CD14-positive monocyte (primary cell): ENCODE measurements around the gene SDC4. TPM values are rescaled to one million over a fixed set of nuclear protein-coding genes. Genes with fewer than 3 reads are reported as not detected.
A peak's percentile ranks its signal among the peaks of the same experiment; 100 is the strongest.

Experiments
- DNase-seq, 3 donors: peaks; one replicate each; pipeline ENCODE4 v3.0.0-alpha.2; 2011 to 2022
- H2AFZ ChIP-seq: 2 replicates; pipeline ENCODE4 v1.6.0; 2012; ENCODE audit warnings: mild to moderate bottlenecking, low read depth, low read length, inconsistent platforms; ENCODE audit not compliant: insufficient read depth, poor library complexity, severe bottlenecking
- H3K27ac ChIP-seq, 2 donors: 1 replicate in 1 of 2; 2 replicates in 1 of 2; pipeline ENCODE4 v1.5.1; 2012 to 2013; ENCODE audit warnings: low read length in 2 of 2, control low read depth in 1 of 2, inconsistent platforms in 1 of 2, low read depth in 1 of 2, mild to moderate bottlenecking in 1 of 2
- H3K27me3 ChIP-seq, 2 donors: one replicate each; pipeline versions ENCODE4 v1.6.0 to v1.6.1; 2011 to 2013; ENCODE audit warnings: low read length in 2 of 2; ENCODE audit not compliant: control insufficient read depth in 2 of 2, insufficient read depth in 2 of 2
- H3K36me3 ChIP-seq, 2 donors: replicated peaks in 1 of 2; 1 replicate in 1 of 2; 2 replicates in 1 of 2; pipeline versions ENCODE4 v1.5.1 to v1.6.1; 2012 to 2013; ENCODE audit warnings: low read length in 2 of 2, control low read depth in 1 of 2, inconsistent platforms in 1 of 2, mild to moderate bottlenecking in 1 of 2; ENCODE audit not compliant: insufficient read depth in 2 of 2, control insufficient read depth in 1 of 2
- H3K4me1 ChIP-seq, 2 donors: 1 replicate in 1 of 2; 2 replicates in 1 of 2; pipeline versions ENCODE4 v1.5.1 to v1.6.1; 2012 to 2013; ENCODE audit warnings: low read length in 2 of 2, control low read depth in 1 of 2, inconsistent platforms in 1 of 2, mild to moderate bottlenecking in 1 of 2, moderate library complexity in 1 of 2; ENCODE audit not compliant: insufficient read depth in 2 of 2, control insufficient read depth in 1 of 2
- H3K4me2 ChIP-seq: replicated peaks from 2 replicates; pipeline ENCODE3; 2012; ENCODE audit warnings: low read length, moderate library complexity, mild to moderate bottlenecking; ENCODE audit not compliant: poor library complexity, severe bottlenecking; ENCODE audit errors: extremely low read depth
- H3K4me3 ChIP-seq, 3 experiments: fragments of 200-600 bp in 1 of 3; sonication (generic) in 1 of 3; replicated peaks in 1 of 3; 1 replicate in 2 of 3; 2 replicates in 1 of 3; pipeline ENCODE4 v1.5.1; 2011 to 2013; ENCODE audit warnings: low read length in 3 of 3, mild to moderate bottlenecking in 3 of 3, control low read depth in 2 of 3, low read depth in 2 of 3, inconsistent platforms in 1 of 3, moderate library complexity in 1 of 3
- H3K79me2 ChIP-seq: 2 replicates; pipeline ENCODE4 v1.6.0; 2012; ENCODE audit warnings: mild to moderate bottlenecking, control low read depth, inconsistent platforms, low read length, moderate library complexity; ENCODE audit not compliant: insufficient read depth
- H3K9ac ChIP-seq: 2 replicates; pipeline ENCODE4 v1.6.0; 2017; ENCODE audit warnings: low read length, mild to moderate bottlenecking; ENCODE audit not compliant: insufficient read depth, poor library complexity, severe bottlenecking
- H3K9me3 ChIP-seq, 2 donors: replicated peaks in 1 of 2; 1 replicate in 1 of 2; 2 replicates in 1 of 2; pipeline versions ENCODE4 v1.5.1 to v1.6.1; 2012 to 2013; ENCODE audit warnings: low read length in 2 of 2, control low read depth in 1 of 2; ENCODE audit not compliant: control insufficient read depth in 1 of 2, insufficient read depth in 1 of 2
- H4K20me1 ChIP-seq: 2 replicates; pipeline ENCODE4 v1.6.0; 2012; ENCODE audit warnings: mild to moderate bottlenecking, low read length, control low read depth, moderate library complexity; ENCODE audit not compliant: insufficient read depth
- H3K27ac Mint-ChIP-seq, 7 donors: one replicate each; pipeline ENCODE4 v1.8.0; 2020; ENCODE audit warnings: mild to moderate bottlenecking in 7 of 7, mixed read lengths in 7 of 7, moderate library complexity in 6 of 7, inconsistent platforms in 2 of 7
- H3K27me3 Mint-ChIP-seq, 3 donors: one replicate each; pipeline ENCODE4 v1.8.0; 2021 to 2022; ENCODE audit warnings: low read depth in 3 of 3, mild to moderate bottlenecking in 3 of 3, mixed read lengths in 3 of 3, moderate library complexity in 3 of 3, inconsistent platforms in 1 of 3
- H3K36me3 Mint-ChIP-seq, 2 donors: one replicate each; pipeline ENCODE4 v1.8.0; 2020; ENCODE audit warnings: mixed read lengths in 2 of 2, inconsistent platforms in 1 of 2, mild to moderate bottlenecking in 1 of 2
- H3K4me1 Mint-ChIP-seq: one replicate; pipeline ENCODE4 v1.8.0; 2020; ENCODE audit warnings: mild to moderate bottlenecking, mixed read lengths
- H3K4me3 Mint-ChIP-seq, 2 donors: one replicate each; pipeline ENCODE4 v1.8.0; 2020; ENCODE audit warnings: mild to moderate bottlenecking in 2 of 2, mixed read lengths in 2 of 2, moderate library complexity in 1 of 2
- H3K9me3 Mint-ChIP-seq, 7 donors: one replicate each; pipeline ENCODE4 v1.8.0; 2020 to 2022; ENCODE audit warnings: mixed read lengths in 7 of 7, mild to moderate bottlenecking in 6 of 7, moderate library complexity in 6 of 7, inconsistent platforms in 2 of 7
- CTCF ChIP-seq: fragments of 200-600 bp; IDR thresholded peaks from one replicate; pipeline ENCODE4 v1.8.0; 2022; ENCODE audit warnings: antibody characterized with exemption, mild to moderate bottlenecking
- WGBS: methylation state at CpG from one replicate; pipeline ENCODE4 v1.1.5; 2013; ENCODE audit warnings: missing lambda C conversion rate; ENCODE audit not compliant: insufficient coverage; 5-methylcytosine and 5-hydroxymethylcytosine counted together
- intact Hi-C, 2 donors: fragments of 100-400 bp; cut with micrococcal nuclease; formaldehyde crosslinking; loops; one replicate each; pipeline versions ENCODE4 v1.15.0 to v1.15.1; 2023
- polyA plus RNA-seq, 3 donors: library from polyadenylated mRNA; depleted of rRNA in 1 of 3; unstranded in 2 of 3; stranded (reverse) in 1 of 3; fragments of 300-500 nt in 2 of 3; fragments of >200 nt in 1 of 3; fragmentation: Illumina TruSeq in 2 of 3; gene quantifications; 1 replicate in 2 of 3; 2 replicates in 1 of 3; pipeline ENCODE4 v1.2.3, GENCODE V29; 2012 to 2021

SDC4 gene
- polyA plus RNA-seq, 3 donors, result 1.6 to 5.1 (median 1.9) TPM

- intact Hi-C loops, result loop anchor here in 1 of 2 donors (5.0 kb wide), 1 partner anchor 51 kb away; the partner anchor contains the start of gene PIGT
- H3K9me3 ChIP-seq, result no peaks in the 10 kb centered on the region
- no peaks in the 10 kb centered on the region for H3K27me3 Mint-ChIP-seq
- 93% methylated on average over 11 of the region's 11 CpGs for WGBS
- peaks cover 41 to 50% of the 10 kb centered on the region in 2 donors for H3K4me1 ChIP-seq
- no peak overlapping the region for H3K4me3 ChIP-seq
- peaks cover 0 to 2% (median 0%) of the 10 kb centered on the region in 7 donors for H3K9me3 Mint-ChIP-seq
- no peak overlapping the region for H3K9ac ChIP-seq
- H3K36me3 Mint-ChIP-seq, result peaks cover 42 to 46% of the 10 kb centered on the region in 2 donors
- peaks cover 49% of the 10 kb centered on the region for H4K20me1 ChIP-seq
- H3K4me1 Mint-ChIP-seq, result peaks cover 51% of the 10 kb centered on the region
- H3K79me2 ChIP-seq, result peaks cover 20% of the 10 kb centered on the region
- no peak overlapping the region for H3K4me2 ChIP-seq
- no peak overlapping the region for H3K27ac ChIP-seq
- H2AFZ ChIP-seq, result no peak overlapping the region
- H3K36me3 ChIP-seq, result peaks cover 23 to 30% of the 10 kb centered on the region in 2 donors
- H3K27ac Mint-ChIP-seq, result peak overlapping the region in 1 of 7 donors; percentile 41
- H3K27me3 ChIP-seq, result no peaks in the 10 kb centered on the region
- H3K4me3 Mint-ChIP-seq, result no peak overlapping the region
- no peak for DNase-seq
- TF ChIP-seq CTCF, result no peak
Observed at GRCh38 chr20:45366631-45367030, 18.4 kb upstream of the SDC4 start.

- Histone ChIP-seq H3K4me1 (peaks cover 45 to 55% of the 10 kb centered on the region in 2 donors), H4K20me1 (peaks cover 49% of the 10 kb centered on the region), H3K9me3 (no peaks in the 10 kb centered on the region), H2AFZ (no peak overlapping the region), H3K9ac (no peak overlapping the region), H3K4me3 (no peak overlapping the region), H3K4me2 (no peak overlapping the region), H3K27me3 (no peaks in the 10 kb centered on the region), H3K79me2 (peaks cover 20% of the 10 kb centered on the region), H3K27ac (no peak overlapping the region), H3K36me3 (peaks cover 23 to 30% of the 10 kb centered on the region in 2 donors)
- no CpG with 5 or more reads among the region's 1 CpG for WGBS
- DNase-seq, result no peak
- no peaks in the 10 kb centered on the region for H3K27me3 Mint-ChIP-seq
- TF ChIP-seq CTCF, result no peak
- no peak overlapping the region for H3K4me3 Mint-ChIP-seq
- H3K36me3 Mint-ChIP-seq, result peaks cover 38 to 42% of the 10 kb centered on the region in 2 donors
- peaks cover 56% of the 10 kb centered on the region for H3K4me1 Mint-ChIP-seq
- H3K27ac Mint-ChIP-seq, result no peak overlapping the region
- intact Hi-C loops, result loop anchor here in 1 of 2 donors (5.0 kb wide), 1 partner anchor 51 kb away; the partner anchor contains the start of gene PIGT
- H3K9me3 Mint-ChIP-seq, result peaks cover 0 to 2% (median 0%) of the 10 kb centered on the region in 7 donors
Observed at GRCh38 chr20:45366192-45366591, 18.0 kb upstream of the SDC4 start.
